Activated CD8-positive, alpha-beta memory T cell treated with anti-CD3 and anti-CD28 coated beads, Interleukin-2, amount 50 U/mL, for 24 hours (primary cell): ENCODE measurements around the gene LRPPRC.
"Not testable (repeated sequence)": the region's sequence is repeated elsewhere in the genome, so short reads cannot be mapped to it uniquely, and the experiment has no call there.

ENCODE experiments used
- DNase-seq: peaks from one replicate; pipeline ENCODE4 v3.0.0-alpha.2; 2020; ENCODE audit errors: extremely low read depth

LRPPRC gene

GRCh38 chr2:43911136-43911790 lies 84.5 kb downstream of the LRPPRC start:
- not testable (repeated sequence) for DNase-seq

- DNase-seq, result no peak
These were observed 89.2 kb downstream of the LRPPRC start for GRCh38 chr2:43906448-43907109.

GRCh38 chr2:43905871-43906270 lies 89.9 kb downstream of the LRPPRC start:
- no peak for DNase-seq

GRCh38 chr2:43905371-43905803 lies 90.4 kb downstream of the LRPPRC start:
- no peak for DNase-seq

GRCh38 chr2:43899589-43899988 lies 96.2 kb downstream of the LRPPRC start:
- no peak for DNase-seq

GRCh38 chr2:43898838-43899346 lies 96.9 kb downstream of the LRPPRC start:
- DNase-seq, result no peak

GRCh38 chr2:43898134-43898837 lies 97.5 kb downstream of the LRPPRC start:
- DNase-seq, result no peak

- DNase-seq, result no peak
These were observed 98.3 kb downstream of the LRPPRC start for GRCh38 chr2:43897492-43897891.

GRCh38 chr2:43896906-43897305 lies 98.9 kb downstream of the LRPPRC start:
- no peak for DNase-seq

- DNase-seq, result no peak
These were observed 101.0 kb downstream of the LRPPRC start for GRCh38 chr2:43894743-43895142.

- no peak for DNase-seq
These were observed 104.9 kb downstream of the LRPPRC start for GRCh38 chr2:43890855-43891254.

GRCh38 chr2:43889416-43889815 lies 106.4 kb downstream of the LRPPRC start:
- DNase-seq, result no peak

GRCh38 chr2:43887176-43887575 lies 108.6 kb downstream of the LRPPRC start:
- no peak for DNase-seq

GRCh38 chr2:43885132-43885632 lies 110.6 kb downstream of the LRPPRC start:
- DNase-seq, result no peak

- no peak for DNase-seq
These were observed 111.1 kb downstream of the LRPPRC start for GRCh38 chr2:43884689-43885088.

- DNase-seq, result no peak
These were observed 113.5 kb downstream of the LRPPRC start for GRCh38 chr2:43882312-43882711.

GRCh38 chr2:43880952-43881351 lies 114.8 kb downstream of the LRPPRC start:
- DNase-seq, result no peak

GRCh38 chr2:43880471-43880870 lies 115.3 kb downstream of the LRPPRC start:
- no peak for DNase-seq

- DNase-seq, result no peak
These were observed 116.5 kb downstream of the LRPPRC start for GRCh38 chr2:43879261-43879660.

- DNase-seq, result peak; percentile 26
These were observed 117.9 kb downstream of the LRPPRC start for GRCh38 chr2:43877782-43878464.

GRCh38 chr2:43874776-43875451 lies 120.9 kb downstream of the LRPPRC start:
- DNase-seq, result no peak
